SK-N-SH (cell line): ENCODE results near the gene GRIN2C. TPM values are rescaled to one million over a fixed set of nuclear protein-coding genes. Genes with fewer than 3 reads are reported as not detected.

Experiments used
- CTCF ChIA-PET: fragments of 300-600, 350-600 bp; formaldehyde crosslinking; extraction: SDS; loops from one replicate; lab custom pipeline; 2021; lab: Yijun Ruan, JAX
- POLR2A ChIA-PET: fragments of 350-600 bp; sonication (Branson Sonifier 250); formaldehyde crosslinking; extraction: SDS; loops from one replicate; lab custom pipeline; 2020; ENCODE audit warnings: antibody characterized with exemption, inconsistent platforms; lab: Yijun Ruan, JAX
- DNase-seq: peaks from one replicate; pipeline ENCODE4 v3.0.0; 2012
- H2AFZ ChIP-seq: fragments of 200-600 bp; sonication (generic); 2 replicates; pipeline ENCODE4 v1.8.1; 2016; ENCODE audit warnings: antibody characterized with exemption, mild to moderate bottlenecking, low read depth
- H3F3A ChIP-seq: fragments of 200-600 bp; sonication (generic); replicated peaks from 2 replicates; pipeline ENCODE3; 2016; ENCODE audit warnings: antibody characterized with exemption, mild to moderate bottlenecking; ENCODE audit not compliant: insufficient read depth
- H3K27ac ChIP-seq, 2 experiments: fragments of 200-500 bp in 1 of 2; fragments of 200-600 bp in 1 of 2; sonication (Bioruptor generic) in 1 of 2; sonication (generic), shearing (Covaris generic) in 1 of 2; 2 replicates each; pipeline versions ENCODE4 v1.5.1 to v1.6.1; 2014 to 2016; ENCODE audit warnings: low read depth in 2 of 2, inconsistent platforms in 1 of 2, low read length in 1 of 2, mild to moderate bottlenecking in 1 of 2, mixed read lengths in 1 of 2
- H3K27me3 ChIP-seq: fragments of 200-600 bp; sonication (generic), shearing (Covaris generic); 2 replicates; pipeline ENCODE4 v1.6.1; 2016; ENCODE audit warnings: mixed run types; ENCODE audit not compliant: insufficient read depth
- H3K36me3 ChIP-seq, 2 experiments: fragments of 200-500 bp in 1 of 2; fragments of 200-600 bp in 1 of 2; sonication (Bioruptor generic) in 1 of 2; sonication (generic) in 1 of 2; replicated peaks in 1 of 2; 2 replicates each; pipeline versions ENCODE3 to v1.5.1; 2014 to 2016; ENCODE audit warnings: low read length in 1 of 2, mild to moderate bottlenecking in 1 of 2; ENCODE audit not compliant: insufficient read depth in 2 of 2, control insufficient read depth in 1 of 2
- H3K4me1 ChIP-seq, 2 experiments: fragments of 200-500 bp in 1 of 2; fragments of 200-600 bp in 1 of 2; sonication (Bioruptor generic) in 1 of 2; sonication (generic), shearing (Covaris generic) in 1 of 2; 2 replicates each; pipeline versions ENCODE4 v1.5.1 to v1.6.1; 2014 to 2016; ENCODE audit warnings: low read depth in 1 of 2, low read length in 1 of 2, mixed run types in 1 of 2; ENCODE audit not compliant: insufficient read depth in 2 of 2, control insufficient read depth in 1 of 2
- H3K4me2 ChIP-seq: fragments of 200-600 bp; sonication (generic), shearing (Covaris generic); 2 replicates; pipeline ENCODE4 v1.6.1; 2017; ENCODE audit warnings: mixed run types
- H3K4me3 ChIP-seq, 2 experiments: fragments of 200-500 bp in 1 of 2; fragments of 200-600 bp in 1 of 2; sonication (Bioruptor generic) in 1 of 2; sonication (generic), shearing (Covaris generic) in 1 of 2; 2 replicates each; pipeline versions ENCODE4 v1.5.1 to v1.8.1; 2014 to 2016; ENCODE audit warnings: low read depth in 2 of 2, inconsistent platforms in 1 of 2, low read length in 1 of 2, mild to moderate bottlenecking in 1 of 2, mixed read lengths in 1 of 2, moderate library complexity in 1 of 2
- H3K79me2 ChIP-seq: fragments of 200-600 bp; sonication (generic); 2 replicates; pipeline ENCODE4 v1.8.1; 2017; ENCODE audit warnings: mild to moderate bottlenecking; ENCODE audit not compliant: insufficient read depth
- H3K9ac ChIP-seq: fragments of 200-600 bp; sonication (generic); 2 replicates; pipeline ENCODE4 v1.6.1; 2017; ENCODE audit warnings: mixed run types
- H3K9me2 ChIP-seq: fragments of 200-600 bp; sonication (generic); 2 replicates; pipeline ENCODE4 v1.6.1; 2017; ENCODE audit warnings: mixed run types
- H3K9me3 ChIP-seq: fragments of 200-600 bp; sonication (generic); 2 replicates; pipeline ENCODE4 v1.6.1; 2017; ENCODE audit warnings: mixed run types, mild to moderate bottlenecking, moderate library complexity
- H4K20me1 ChIP-seq: fragments of 200-600 bp; sonication (generic); 2 replicates; pipeline ENCODE4 v1.6.1; 2017; ENCODE audit warnings: mild to moderate bottlenecking, mixed run types; ENCODE audit not compliant: insufficient read depth
- CHD2 ChIP-seq: fragments of 150-350 bp; IDR thresholded peaks from 2 replicates; pipeline ENCODE4 v1.6.1; 2018; ENCODE audit warnings: low read length; ENCODE audit not compliant: partially characterized antibody
- CTCF ChIP-seq: fragments of 200-600 bp; sonication (generic); IDR thresholded peaks from 2 replicates; pipeline ENCODE4 v1.6.1; 2017; ENCODE audit warnings: antibody characterized with exemption, mild to moderate bottlenecking, moderate library complexity
- ELF1 ChIP-seq: IDR thresholded peaks from 2 replicates; pipeline ENCODE4 v1.4.0; 2012
- EP300 ChIP-seq, 2 experiments: IDR thresholded peaks; 2 replicates each; pipeline versions ENCODE4 v1.4.0 to v1.6.1; 2012; ENCODE audit warnings: borderline replicate concordance in 1 of 2, low read depth in 1 of 2, low read length in 1 of 2
- FOXM1 ChIP-seq: IDR thresholded peaks from 2 replicates; pipeline ENCODE4 v1.4.0; 2012; ENCODE audit warnings: low read depth, mild to moderate bottlenecking
- GATA2 ChIP-seq: sonication (generic); formaldehyde crosslinking; IDR thresholded peaks from 2 replicates; pipeline ENCODE4 v1.5.0; 2020; ENCODE audit warnings: mild to moderate bottlenecking, missing genetic modification reagents
- IRF3 ChIP-seq: fragments of 150-350 bp; IDR thresholded peaks from 2 replicates; pipeline ENCODE4 v1.6.1; 2016; ENCODE audit warnings: mild to moderate bottlenecking, low read depth, low read length
- MAX ChIP-seq: IDR thresholded peaks from 2 replicates; pipeline ENCODE4 v1.4.0; 2012; ENCODE audit warnings: low read depth
- MXI1 ChIP-seq: IDR thresholded peaks from 2 replicates; pipeline ENCODE4 v1.6.1; 2012; ENCODE audit warnings: mild to moderate bottlenecking, low read depth, low read length, improper control_type of control experiment
- NRF1 ChIP-seq: IDR thresholded peaks from 2 replicates; pipeline ENCODE4 v1.6.1; 2012; ENCODE audit warnings: low read depth, mild to moderate bottlenecking, low read length
- PBX3 ChIP-seq: IDR thresholded peaks from 2 replicates; pipeline ENCODE4; 2012
- RAD21 ChIP-seq: IDR thresholded peaks from 2 replicates; pipeline ENCODE4 v1.6.1; 2012; ENCODE audit warnings: mild to moderate bottlenecking, low read length
- REST ChIP-seq: IDR thresholded peaks from 2 replicates; pipeline ENCODE4 v1.6.1; 2012; ENCODE audit warnings: mild to moderate bottlenecking, low read depth, low read length, moderate library complexity
- RXRA ChIP-seq: IDR thresholded peaks from 2 replicates; pipeline ENCODE4 v1.4.0; 2012; ENCODE audit warnings: low read depth, mild to moderate bottlenecking, borderline replicate concordance
- SIN3A ChIP-seq: IDR thresholded peaks from 2 replicates; pipeline ENCODE4 v1.6.1; 2012; ENCODE audit warnings: low read depth, mild to moderate bottlenecking, low read length, moderate library complexity, borderline replicate concordance
- SMC3 ChIP-seq: IDR thresholded peaks from 2 replicates; pipeline ENCODE4 v1.6.1; 2012; ENCODE audit warnings: low read depth, low read length, improper control_type of control experiment
- TAF1 ChIP-seq: IDR thresholded peaks from 2 replicates; pipeline ENCODE4 v1.6.1; 2012; ENCODE audit warnings: low read depth, mild to moderate bottlenecking, low read length, moderate library complexity, borderline replicate concordance
- TEAD4 ChIP-seq: IDR thresholded peaks from 2 replicates; pipeline ENCODE4 v1.4.0; 2012; ENCODE audit warnings: mild to moderate bottlenecking, borderline replicate concordance; ENCODE audit not compliant: insufficient read depth
- ZBTB33 ChIP-seq: IDR thresholded peaks from 2 replicates; pipeline ENCODE4 v1.4.0; 2012; ENCODE audit warnings: low read depth, borderline replicate concordance
- WGBS: methylation state at CpG from one replicate; pipeline ENCODE4 v1.1.6; 2017; ENCODE audit warnings: low lambda C conversion rate; 5-methylcytosine and 5-hydroxymethylcytosine counted together
- polyA plus RNA-seq, 3 experiments: library from polyadenylated mRNA; depleted of rRNA; stranded (reverse); fragments of >200 nt; gene quantifications; 2 replicates each; pipeline ENCODE4 v1.2.3, GENCODE V29; 2012

The GRIN2C gene
- polyA plus RNA-seq, 1 of the 3 experiments (the other 2 are of a cell fraction): 0.39 TPM

- Histone ChIP-seq H3K4me3 (no peak overlapping the region), H3K4me2 (no peak overlapping the region), H3K27me3 (peaks cover 19% of the 10 kb centered on the region; the same call in 1 of the 2 replicates), H3K79me2 (no peaks in the 10 kb centered on the region), H3K9me3 (no peaks in the 10 kb centered on the region), H3K27ac (no peak overlapping the region), H2AFZ (no peak overlapping the region), H3K36me3 (no peaks in the 10 kb centered on the region), H3K4me1 (no peaks in the 10 kb centered on the region), H3K9me2 (no peaks in the 10 kb centered on the region), H4K20me1 (no peaks in the 10 kb centered on the region), H3K9ac (no peak overlapping the region), H3F3A (no peaks in the 10 kb centered on the region)
- ChIA-PET CTCF (interaction anchor here (1.3 to 47.7 kb wide), 3 partner anchors 8 to 77 kb away, joined by 5 to 3869 read pairs (median 8); partner anchors contain the start of genes FDXR, GRIN2C and NAT9), POLR2A (no interaction called here)
- DNase-seq: no peak
- no peak for TF ChIP-seq MXI1
- TF ChIP-seq EP300 (IDR thresholded peaks at IDR 0.05; ENCODE audit: borderline replicate concordance in 1 of 2, low read depth in 1 of 2, low read length in 1 of 2): no peak
- TF ChIP-seq REST: no peak
- TF ChIP-seq PBX3: no peak
- TF ChIP-seq CHD2: no peak
- TF ChIP-seq MAX: no peak
- TF ChIP-seq TAF1: no peak
- no peak for TF ChIP-seq RXRA
- TF ChIP-seq FOXM1: no peak
- TF ChIP-seq CTCF: no peak
- no peak for TF ChIP-seq SMC3
- TF ChIP-seq TEAD4: no peak
- no peak for TF ChIP-seq RAD21
- TF ChIP-seq NRF1: no peak
- TF ChIP-seq ZBTB33: no peak
- no peak for TF ChIP-seq ELF1
- TF ChIP-seq SIN3A: no peak
- no peak for TF ChIP-seq IRF3
- TF ChIP-seq GATA2 (CRISPR knock-in tag): no peak
- WGBS: 53% methylated on average over 11 of the region's 11 CpGs
These were observed 21.4 kb upstream of the GRIN2C start for GRCh38 chr17:74881073-74881472.
